Measurements from ENCODE around the gene ACTA2.
"Not testable (repeated sequence)": the region's sequence is repeated elsewhere in the genome, so short reads cannot be mapped to it uniquely, and the experiment has no call there.

The ACTA2 gene

GRCh38 chr10:88949051-88949450 is 3.5 kb downstream of the ACTA2 start:
- no peak for DNase-seq (ENCODE audit: low spot score)

GRCh38 chr10:88946965-88947590 is 5.5 kb downstream of the ACTA2 start:
- no peak for DNase-seq (ENCODE audit: low spot score)

GRCh38 chr10:88946200-88946599 is 6.4 kb downstream of the ACTA2 start:
- no peak for DNase-seq (ENCODE audit: low spot score)

GRCh38 chr10:88944813-88945212 is 7.8 kb downstream of the ACTA2 start:
- DNase-seq (ENCODE audit: low spot score), result no peak

GRCh38 chr10:88943778-88944177 is 8.8 kb downstream of the ACTA2 start:
- no peak for DNase-seq (ENCODE audit: low spot score)

GRCh38 chr10:88941026-88941425 is 11.5 kb downstream of the ACTA2 start:
- DNase-seq (ENCODE audit: low spot score), result no peak

- DNase-seq (ENCODE audit: low spot score), result no peak
These were observed 13.6 kb downstream of the ACTA2 start for GRCh38 chr10:88938938-88939337.

- DNase-seq (ENCODE audit: low spot score), result no peak
These were observed 14.5 kb downstream of the ACTA2 start for GRCh38 chr10:88938039-88938438.

- DNase-seq (ENCODE audit: low spot score), result no peak
These were observed 15.9 kb downstream of the ACTA2 start for GRCh38 chr10:88936656-88937055.

GRCh38 chr10:88934900-88935672 is 17.5 kb downstream of the ACTA2 start:
- peak; percentile 58 for DNase-seq (ENCODE audit: low spot score)

- DNase-seq (ENCODE audit: low spot score), result no peak
These were observed 19.0 kb downstream of the ACTA2 start for GRCh38 chr10:88933564-88933963.

GRCh38 chr10:88932539-88933256 is 19.9 kb downstream of the ACTA2 start:
- peak; percentile 59 for DNase-seq (ENCODE audit: low spot score)

- DNase-seq (ENCODE audit: low spot score), result not testable (repeated sequence)
These were observed 20.5 kb downstream of the ACTA2 start for GRCh38 chr10:88932029-88932428.

- DNase-seq (ENCODE audit: low spot score), result no peak
These were observed 21.0 kb downstream of the ACTA2 start for GRCh38 chr10:88931548-88931947.

- DNase-seq (ENCODE audit: low spot score), result no peak
These were observed 24.3 kb downstream of the ACTA2 start for GRCh38 chr10:88928254-88928653.

- DNase-seq (ENCODE audit: low spot score), result no peak
These were observed 25.2 kb downstream of the ACTA2 start for GRCh38 chr10:88927416-88927690.

GRCh38 chr10:88926566-88927415 is 25.8 kb downstream of the ACTA2 start:
- no peak for DNase-seq (ENCODE audit: low spot score)

GRCh38 chr10:88923520-88923919 is 29.1 kb downstream of the ACTA2 start:
- no peak for DNase-seq (ENCODE audit: low spot score)

GRCh38 chr10:88922041-88922440 is 30.5 kb downstream of the ACTA2 start:
- DNase-seq (ENCODE audit: low spot score), result no peak

- DNase-seq (ENCODE audit: low spot score), result no peak
These were observed 31.5 kb downstream of the ACTA2 start for GRCh38 chr10:88920986-88921593.

GRCh38 chr10:88920198-88920597 is 32.4 kb downstream of the ACTA2 start:
- no peak for DNase-seq (ENCODE audit: low spot score)

GRCh38 chr10:88919041-88919440 is 33.5 kb downstream of the ACTA2 start:
- DNase-seq (ENCODE audit: low spot score), result no peak
